ENCODE results near the gene RGS6. TPM values are rescaled to one million over a fixed set of nuclear protein-coding genes. Genes with fewer than 3 reads are reported as not detected.

The RGS6 gene
- total RNA-seq, 1 donor from 2014 or later: 1.1 TPM

DNA sequence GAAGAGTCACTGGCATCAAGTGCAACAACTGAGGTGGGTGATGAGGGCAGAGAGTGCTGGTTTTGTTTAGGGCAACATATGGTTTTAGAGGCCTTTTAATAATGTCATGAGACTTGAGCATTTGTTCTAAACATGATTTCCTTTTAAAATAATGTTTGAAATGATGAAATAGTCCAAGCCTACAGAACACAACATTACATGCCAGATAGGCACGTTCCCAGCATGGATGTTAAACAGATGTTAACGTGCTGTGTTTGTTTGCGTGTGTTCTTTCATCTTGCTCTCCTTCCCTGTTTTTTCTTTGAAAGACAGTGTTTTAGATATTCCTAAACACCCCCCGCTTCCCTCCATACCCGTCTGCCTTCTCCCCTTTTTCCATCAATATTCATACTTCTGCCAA lies 82.3 kb downstream of the RGS6 start:
- DNase-seq (ENCODE audit: low spot score): no peak

DNA sequence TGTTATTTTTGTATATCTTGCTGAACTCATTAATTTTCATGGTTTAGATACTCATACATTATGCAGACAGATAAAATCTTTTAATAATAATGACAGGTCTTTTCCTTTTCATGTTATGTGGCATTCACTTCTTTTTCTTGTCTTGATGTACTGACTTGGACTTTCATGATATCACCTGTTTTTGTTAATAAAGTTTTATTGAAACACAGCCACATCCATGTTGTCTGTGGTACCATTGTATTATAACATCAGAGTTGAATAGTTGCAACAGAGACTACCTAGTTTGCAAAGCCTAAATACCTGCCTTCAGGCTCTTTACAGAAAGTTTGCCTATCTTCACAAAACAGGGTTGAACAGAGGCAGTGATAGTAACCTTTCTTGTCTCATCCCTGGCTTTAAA lies 85.1 kb downstream of the RGS6 start:
- DNase-seq (ENCODE audit: low spot score): no peak

DNA sequence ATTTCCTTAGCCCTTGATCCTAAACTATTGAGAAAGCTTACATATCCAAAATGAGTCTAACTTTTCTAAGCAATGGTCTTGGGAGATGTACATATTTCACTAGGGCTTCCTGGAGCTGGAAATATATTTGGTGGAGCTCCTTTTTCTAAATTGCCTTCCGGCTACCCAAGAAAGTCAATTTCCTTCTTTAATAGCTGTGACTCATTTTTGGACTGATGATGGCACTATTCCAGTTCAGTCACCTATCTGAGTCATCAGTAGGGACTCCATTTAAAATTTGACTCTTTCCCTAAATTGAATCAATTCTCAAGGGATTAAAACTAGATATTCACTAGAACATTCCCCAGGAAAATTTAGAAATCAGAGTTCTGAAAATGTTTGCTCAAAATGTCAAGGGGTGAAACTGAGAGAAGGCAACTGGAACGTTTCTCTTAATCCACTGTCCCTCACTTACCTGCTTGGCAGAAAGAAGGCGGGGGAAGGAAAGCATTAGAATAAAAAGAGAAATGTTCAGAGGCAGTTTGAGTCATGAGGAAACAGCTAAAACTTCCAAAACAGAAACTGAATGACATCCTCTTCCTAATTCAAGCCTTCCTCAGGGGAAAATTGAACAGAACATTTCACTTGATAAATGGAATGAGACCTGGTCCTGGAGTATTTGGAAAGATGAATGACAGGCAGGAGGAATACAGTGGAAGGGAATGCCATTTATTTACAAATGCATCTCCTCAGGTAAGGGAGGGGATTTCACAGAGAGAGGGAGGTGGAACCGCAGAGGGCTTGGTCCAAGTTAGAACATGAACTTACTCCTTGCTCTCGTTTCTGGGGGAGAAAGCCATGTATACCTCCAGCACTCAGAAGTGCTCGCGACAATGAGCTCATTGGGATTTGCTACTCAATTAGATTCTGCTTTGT lies 91.2 kb downstream of the RGS6 start:
- DNase-seq (ENCODE audit: low spot score): no peak

DNA sequence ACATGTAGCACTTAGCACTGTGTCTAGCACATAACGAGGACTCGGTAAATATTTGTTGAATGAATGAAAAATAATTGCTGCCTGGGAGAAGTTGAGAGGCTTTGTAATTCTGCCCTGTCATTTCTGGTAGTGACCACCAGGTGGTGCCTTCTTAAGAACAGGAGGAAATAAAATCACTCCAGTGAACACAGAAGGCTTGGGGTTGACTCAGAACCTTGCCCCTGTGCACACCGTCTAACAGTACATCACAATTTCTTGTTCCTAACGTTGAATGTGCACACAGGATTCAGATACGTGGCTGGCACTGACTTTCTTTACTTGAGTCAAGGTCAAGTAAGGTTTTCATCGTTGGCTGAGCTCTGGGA lies 91.8 kb downstream of the RGS6 start:
- DNase-seq (ENCODE audit: low spot score): no peak

DNA sequence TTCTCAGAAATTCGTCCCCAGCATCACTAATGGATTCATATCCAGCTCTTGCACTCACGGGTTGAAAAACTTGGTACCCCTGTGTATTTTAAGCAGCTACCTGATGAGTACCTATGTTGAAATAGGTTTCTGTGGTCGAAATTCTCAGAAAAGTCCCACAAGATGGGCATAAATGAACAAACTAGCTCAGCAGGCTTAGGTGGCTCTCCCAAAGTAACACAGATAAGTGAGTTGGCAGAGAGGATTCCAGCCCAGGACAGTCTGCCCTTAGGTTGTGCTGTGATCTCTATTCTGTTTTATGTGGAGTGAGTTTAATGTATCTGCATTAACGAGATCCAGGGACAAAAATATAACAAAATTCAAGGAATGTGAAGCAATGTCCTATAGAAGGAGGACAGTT lies 92.3 kb downstream of the RGS6 start:
- no peak for DNase-seq (ENCODE audit: low spot score)

DNA sequence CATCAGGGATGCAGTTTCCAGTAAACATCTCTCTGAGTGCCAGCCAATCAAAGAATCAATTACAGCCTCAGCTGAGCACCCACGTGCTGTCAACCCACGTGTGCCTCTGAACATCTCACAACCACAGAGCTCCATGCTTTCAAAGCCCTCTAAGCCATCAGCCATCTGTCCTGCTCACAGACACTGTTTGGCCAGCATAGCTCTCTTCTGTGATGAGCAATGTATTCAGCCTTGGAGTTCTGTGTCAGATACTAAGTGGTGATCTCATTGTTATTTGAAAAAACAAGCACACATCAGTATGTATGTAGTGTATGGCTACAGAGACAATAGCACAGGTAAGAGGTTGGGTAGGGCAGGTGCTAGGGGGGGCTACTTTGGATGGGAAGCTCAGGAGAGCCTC lies 94.3 kb downstream of the RGS6 start:
- DNase-seq (ENCODE audit: low spot score): no peak

DNA sequence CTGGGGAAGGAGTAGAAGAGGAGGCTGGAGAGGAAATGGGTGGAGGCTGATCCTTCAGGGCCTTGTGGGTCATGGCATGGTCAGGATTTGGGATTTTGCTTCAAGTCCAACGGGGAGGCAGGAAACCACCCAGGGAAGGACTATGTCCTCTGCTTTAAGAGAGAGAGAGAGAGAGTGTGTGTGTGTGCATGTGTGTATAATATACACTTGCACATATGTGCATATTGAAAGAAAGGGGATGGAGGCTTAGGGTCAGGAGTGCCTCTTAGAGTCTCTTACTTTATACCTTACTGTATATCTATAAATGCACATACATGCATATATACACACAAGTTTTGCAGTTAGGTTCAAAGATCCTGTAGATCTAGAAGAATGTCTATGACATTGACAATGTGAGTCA lies 94.8 kb downstream of the RGS6 start:
- no peak for DNase-seq (ENCODE audit: low spot score)

DNA sequence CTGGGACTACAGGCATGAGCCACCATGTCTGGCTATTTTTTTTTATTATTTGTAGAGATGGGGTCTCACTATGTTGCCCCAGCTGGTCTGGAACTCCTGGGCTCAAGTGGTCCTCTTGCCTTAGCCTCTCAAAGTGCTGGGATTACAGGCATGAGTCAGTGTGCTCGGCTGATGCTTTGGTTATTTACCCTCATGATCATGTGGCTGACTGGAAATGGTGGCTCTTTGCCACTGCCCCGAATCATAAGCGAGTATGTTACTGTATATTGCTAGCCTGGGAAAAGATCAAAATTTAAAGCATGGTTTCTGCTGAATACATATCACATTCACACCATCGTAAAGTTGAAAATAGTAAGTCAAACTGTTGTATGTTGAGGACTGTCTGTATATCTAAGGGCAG lies 101.1 kb downstream of the RGS6 start:
- no peak for DNase-seq (ENCODE audit: low spot score)

DNA sequence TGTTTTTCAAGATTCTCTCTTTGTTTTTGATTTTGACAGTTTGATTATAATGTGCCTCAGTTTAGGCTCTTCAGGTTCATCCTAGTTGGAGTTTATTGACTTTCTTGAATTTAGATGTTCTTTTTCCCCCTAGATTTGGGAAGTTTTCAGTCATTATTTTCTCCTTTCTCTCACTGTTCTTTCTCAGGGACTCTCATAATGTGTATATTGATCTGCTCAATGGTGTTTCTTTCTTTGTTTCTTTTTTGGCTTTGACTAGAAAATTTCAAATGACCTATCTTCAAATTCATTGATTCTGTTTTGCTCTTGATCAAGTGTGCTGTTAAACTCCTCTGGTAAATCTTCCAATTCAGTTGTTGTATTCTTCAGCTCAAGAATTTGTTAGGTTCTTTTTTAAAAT lies 108.3 kb downstream of the RGS6 start:
- no peak for DNase-seq (ENCODE audit: low spot score)

DNA sequence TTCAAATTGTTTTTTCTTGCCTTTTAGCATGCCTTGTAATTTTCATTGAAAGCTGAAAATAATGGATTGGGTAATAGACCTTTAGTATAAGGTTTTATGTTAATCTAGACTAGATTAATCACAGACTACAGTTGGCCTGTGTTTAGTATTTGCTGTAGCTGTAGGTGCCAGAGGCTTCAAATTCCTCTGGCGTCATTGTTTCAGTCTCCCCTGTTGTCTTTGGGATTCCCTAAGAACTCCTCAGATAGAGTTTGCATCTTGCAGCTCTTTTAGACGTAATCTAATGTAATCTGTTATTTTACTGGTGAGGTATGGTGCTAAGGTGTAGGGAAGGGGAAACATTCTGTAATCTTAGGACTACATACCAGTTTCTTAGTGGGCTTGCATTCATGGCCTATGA lies 113.0 kb downstream of the RGS6 start:
- no peak for DNase-seq (ENCODE audit: low spot score)

DNA sequence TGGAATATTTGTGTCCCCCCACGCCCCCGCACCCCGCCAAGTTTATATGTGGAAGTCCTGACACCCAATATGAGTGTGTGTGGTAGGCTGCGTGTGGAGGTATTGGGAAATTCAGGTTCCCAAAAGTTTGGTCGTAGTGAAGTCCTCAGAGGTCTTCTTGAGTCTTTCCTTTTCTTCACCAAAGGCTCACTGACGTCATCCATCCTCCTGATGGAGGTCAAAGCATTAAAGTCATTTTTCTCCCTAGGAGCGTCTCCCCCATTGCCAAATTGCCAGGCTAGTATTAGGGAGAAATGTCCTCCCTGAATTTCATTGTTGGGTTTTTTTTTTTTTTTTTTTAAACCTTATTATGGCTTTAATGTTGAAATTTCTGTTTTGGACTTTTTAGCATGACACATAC lies 113.7 kb downstream of the RGS6 start:
- no peak for DNase-seq (ENCODE audit: low spot score)

DNA sequence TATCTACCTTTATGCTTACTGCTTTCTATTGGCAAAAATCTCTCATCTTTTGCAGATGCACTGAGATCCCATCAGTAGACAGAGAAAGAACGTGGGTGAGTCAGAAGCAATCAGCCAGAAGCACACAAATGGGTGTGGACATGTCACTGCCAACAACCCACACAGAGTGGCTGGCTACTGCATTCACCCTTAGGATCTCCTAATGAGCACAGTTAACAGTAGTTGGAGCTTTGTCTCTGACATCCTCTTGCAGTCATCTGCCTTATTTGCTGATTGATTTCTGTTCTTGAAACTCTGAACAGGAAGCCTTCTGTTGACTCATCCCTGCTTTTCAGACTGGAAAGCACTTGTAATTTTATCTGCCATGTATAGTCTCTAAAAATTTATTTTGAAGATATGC lies 117.2 kb downstream of the RGS6 start:
- DNase-seq (ENCODE audit: low spot score): no peak

DNA sequence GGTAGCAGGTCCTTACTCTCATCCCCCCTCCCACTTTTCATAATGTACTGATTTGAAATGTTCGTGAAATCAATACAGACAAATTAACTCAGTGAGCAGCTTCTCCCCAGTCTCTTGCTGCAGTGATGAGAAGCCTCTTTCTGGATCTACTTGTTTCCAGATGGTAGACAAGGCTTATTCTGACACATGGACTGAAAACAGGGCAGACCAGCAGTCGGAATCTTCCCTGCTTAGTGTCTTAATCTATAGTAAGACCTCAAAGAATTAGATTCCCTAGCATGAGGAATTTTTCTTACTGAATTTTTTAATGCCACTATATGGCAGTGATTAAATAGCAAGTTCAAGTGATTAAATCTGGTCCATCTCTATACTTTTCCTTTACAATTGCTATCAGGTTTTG lies 120.1 kb downstream of the RGS6 start:
- no peak for DNase-seq (ENCODE audit: low spot score)

DNA sequence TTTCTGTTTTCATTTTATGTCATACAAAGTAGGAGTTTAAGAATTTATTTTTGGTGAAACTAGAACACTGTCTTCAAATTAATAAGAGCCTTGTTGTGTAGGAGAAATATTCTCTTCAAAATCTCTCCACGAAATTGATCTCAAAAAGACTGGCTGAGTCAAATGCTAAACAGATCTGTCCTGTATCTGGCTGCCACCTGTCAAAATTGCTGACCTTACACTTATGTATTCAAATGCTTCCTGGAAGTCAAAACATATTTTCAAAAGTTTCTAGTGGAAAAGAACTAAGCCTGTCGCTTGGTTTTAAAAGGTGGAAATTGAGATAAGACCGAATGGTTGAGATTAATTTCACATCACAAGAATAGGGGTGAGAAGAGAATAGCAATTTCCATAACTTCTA lies 121.4 kb downstream of the RGS6 start:
- no peak for DNase-seq (ENCODE audit: low spot score)

DNA sequence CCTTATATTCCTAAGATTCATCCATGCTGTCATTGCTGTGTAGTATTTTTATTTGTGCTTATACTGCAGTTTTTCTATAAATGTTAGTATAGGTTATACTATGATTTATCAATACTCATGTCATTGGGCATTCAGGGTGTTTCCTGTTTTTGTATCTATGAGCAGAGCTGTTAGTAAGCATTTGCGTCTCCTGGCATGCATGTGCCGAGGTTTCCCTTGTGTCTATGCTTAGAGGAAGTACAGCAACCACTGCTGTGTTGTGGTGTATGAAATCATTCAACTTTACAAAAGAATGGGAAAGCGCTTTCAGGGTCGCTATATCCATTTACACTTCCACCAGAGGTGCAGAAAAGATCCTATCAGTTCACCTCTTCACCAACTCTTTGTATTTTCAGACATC lies 122.7 kb downstream of the RGS6 start:
- no peak for DNase-seq (ENCODE audit: low spot score)

DNA sequence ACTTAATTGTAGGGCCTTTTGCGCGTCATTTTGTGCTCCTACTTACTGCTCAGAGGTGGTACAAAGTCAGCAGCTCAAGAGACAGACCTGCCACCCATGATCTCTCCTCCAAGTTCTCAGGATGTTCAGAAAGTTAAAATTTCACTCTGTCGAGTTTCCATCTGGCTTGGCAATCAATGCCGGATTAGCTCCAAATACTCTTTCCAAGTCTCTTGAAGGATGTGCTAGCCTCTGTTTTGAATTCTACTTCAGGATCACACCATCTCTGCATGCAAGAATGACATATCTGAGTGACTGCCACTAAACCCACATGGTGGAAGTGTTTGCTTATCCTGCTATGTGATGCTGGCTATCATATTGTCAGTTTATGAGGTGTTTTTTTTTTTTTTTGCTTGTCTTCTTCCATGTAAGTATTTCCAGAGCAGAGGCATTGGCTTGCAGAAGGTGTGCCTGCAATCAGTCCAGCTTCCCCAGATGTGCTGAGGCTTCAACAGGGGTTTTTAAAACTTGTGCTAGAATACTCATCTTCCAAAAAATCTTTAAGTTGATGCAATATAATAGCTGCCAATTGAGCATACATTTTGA lies 125.6 kb downstream of the RGS6 start:
- DNase-seq (ENCODE audit: low spot score): no peak

DNA sequence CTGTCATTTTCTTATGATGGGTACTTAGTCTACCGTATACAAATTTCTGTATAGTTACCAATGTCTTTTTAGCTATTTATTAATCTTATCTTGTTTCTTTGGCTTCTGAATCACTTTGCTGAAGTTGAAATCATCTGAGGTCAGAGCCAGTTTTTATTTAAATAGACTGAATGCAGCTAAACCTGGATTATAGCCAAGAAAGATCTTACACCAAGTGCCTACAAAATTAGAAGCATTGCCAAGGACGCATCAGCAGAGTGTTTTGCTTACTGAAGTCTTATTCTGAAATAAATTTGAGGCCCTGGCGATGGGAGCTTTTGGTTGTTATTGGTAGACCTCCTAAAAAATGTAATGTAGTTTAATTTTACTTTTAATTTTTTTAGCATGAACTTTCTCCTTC lies 128.2 kb downstream of the RGS6 start:
- no peak for DNase-seq (ENCODE audit: low spot score)

DNA sequence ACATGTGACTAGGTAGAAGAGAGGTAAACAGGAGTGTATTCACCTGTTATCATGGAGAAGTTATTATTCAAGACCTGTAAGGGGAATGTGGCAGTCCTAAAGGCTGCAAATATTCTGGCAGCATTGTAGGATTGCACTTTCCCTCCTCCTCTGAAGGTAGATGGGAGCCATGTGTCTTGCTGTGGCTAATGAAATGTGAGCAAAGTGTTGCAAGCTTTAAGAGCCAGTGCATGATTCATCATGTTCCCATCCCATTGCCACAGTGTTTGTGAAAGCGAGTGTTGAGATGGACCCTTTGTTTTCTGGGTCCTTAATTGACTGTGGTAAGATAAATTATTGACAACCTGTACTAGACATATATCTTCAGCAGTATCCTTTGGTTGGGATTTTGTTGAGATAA lies 128.7 kb downstream of the RGS6 start:
- DNase-seq (ENCODE audit: low spot score): no peak

DNA sequence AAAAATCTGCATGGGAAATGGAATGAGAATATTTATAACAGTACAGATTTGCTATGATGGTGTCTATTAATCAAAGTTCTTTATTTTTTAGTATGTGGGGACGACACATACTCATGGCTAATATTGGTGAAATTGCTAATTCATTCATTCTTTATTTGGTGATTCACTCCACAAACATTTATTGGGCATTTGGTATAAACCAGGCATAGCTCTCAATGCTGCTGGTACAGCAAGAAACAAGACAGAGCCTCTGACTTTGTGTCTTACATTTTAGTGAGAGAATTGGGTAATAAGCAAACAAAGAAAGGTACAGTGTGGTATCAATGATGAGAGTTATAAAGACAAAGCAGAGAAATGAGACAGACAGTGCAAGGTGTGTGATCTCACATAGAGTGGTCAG lies 129.5 kb downstream of the RGS6 start:
- DNase-seq (ENCODE audit: low spot score): no peak

DNA sequence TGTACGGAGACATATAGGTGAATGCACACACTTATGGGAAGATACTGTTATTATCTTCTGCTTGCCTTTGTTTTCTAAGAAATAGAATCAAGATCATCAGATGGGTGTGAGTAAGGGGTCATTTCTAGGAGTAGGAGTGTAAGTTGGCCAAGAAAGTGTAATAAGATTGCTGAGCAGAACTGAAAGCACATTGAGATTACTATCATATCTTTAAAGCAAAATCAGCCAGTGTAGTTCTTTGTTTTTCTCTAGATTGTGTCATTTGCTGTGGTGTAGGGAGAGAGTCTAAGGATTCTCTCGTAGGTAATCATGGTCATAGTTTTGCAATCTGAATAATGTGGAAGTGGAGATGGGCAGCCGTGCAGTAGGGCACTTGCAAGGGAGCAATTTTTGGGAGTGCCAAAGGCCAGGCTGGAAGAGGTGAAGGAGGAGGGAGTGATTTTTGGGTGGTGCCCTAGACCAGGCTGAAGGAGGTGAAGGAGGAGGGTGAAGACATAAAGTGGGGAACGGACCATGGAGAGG lies 131.6 kb downstream of the RGS6 start:
- DNase-seq (ENCODE audit: low spot score): no peak

DNA sequence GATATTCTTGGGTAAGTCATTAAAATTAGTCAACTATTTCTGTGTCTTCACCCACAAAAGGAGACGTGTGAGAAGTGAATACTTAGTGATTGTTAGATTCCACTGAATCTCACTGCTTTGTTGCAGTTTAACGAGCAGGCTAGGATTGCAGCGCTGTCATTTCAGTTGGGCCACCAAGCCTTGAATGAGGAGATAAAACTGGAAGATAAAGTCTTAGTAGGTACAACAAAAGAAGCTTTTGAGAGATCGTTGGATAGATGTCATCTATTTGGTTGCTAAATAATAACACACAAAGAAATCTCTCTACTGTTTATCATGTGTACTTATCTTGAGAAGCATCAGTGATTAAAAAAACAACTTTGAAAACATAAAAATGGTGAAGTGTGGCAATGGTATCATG lies 132.3 kb downstream of the RGS6 start:
- DNase-seq (ENCODE audit: low spot score): no peak

DNA sequence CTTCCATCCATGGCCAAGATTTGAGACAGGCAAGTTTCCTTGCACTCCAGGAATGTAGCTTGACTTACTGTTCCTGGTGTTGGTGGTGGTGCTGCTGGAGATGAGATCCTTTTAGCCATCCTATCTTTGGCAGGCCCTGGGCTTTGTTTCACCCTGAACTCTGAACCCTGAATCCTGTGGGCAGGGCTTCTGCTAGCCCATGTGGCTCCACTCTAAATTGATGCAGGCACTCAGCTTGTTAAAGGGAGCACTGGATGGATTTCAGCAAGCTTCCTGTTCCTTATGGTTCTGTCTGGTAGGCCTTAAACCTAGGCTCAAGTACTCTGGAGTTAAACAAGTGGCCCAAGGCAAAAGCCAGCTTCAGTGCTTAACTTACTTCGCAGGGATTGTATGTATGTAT lies 138.2 kb downstream of the RGS6 start:
- no peak for DNase-seq (ENCODE audit: low spot score)

DNA sequence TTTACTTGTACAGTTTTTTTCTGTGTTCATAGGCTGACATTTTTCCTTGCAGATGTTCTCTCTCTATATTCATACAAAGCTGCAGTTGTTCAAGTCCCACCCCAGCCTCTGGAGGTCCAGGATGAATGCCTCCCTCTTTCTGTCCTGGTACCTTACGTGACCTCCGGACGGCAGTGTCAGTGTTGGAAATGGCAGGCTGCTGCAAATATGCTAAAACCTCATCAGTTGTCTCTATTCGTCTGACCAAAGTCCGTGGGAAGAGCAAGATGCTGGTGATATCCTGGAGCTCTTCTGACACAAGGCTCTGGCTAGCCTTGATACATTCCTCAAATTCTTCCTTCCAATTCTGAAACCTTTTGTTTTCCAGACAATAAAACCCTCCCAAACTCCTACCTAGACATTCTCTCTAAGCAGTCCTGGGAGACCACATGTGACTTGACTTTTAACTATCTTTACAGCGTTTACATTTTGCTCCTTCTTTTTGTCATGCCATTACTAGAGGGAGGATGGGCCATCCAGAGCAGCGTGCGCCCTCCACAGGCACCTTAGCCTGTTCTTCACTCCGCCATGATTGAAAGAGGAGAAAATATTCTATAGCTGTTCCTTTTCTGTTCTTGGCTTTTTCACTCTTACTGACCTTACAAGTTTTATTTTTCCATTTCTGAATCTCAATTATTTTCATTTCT lies 143.6 kb downstream of the RGS6 start:
- no peak for DNase-seq (ENCODE audit: low spot score)

All from ureter (tissue), 1 donor.